ENCODE data around the gene NBEA.

Gene NBEA

GRCh38 chr13:35279500-35279899 lies 337.4 kb downstream of the NBEA start:
- Histone ChIP-seq H3K9ac (ENCODE audit: low read length in 5 of 5) (no peak overlapping the region), H3K4me1 (ENCODE audit: control insufficient read depth in 5 of 5, insufficient read depth in 5 of 5, low read length in 5 of 5) (no peaks in the 10 kb centered on the region), H3K27ac (ENCODE audit: low read depth, low read length) (no peak overlapping the region), H3K36me3 (ENCODE audit: control insufficient read depth in 5 of 5, insufficient read depth in 5 of 5, low read length in 5 of 5) (no peaks in the 10 kb centered on the region), H3K27me3 (ENCODE audit: control insufficient read depth in 5 of 5, insufficient read depth in 4 of 5, low read length in 5 of 5) (no peaks in the 10 kb centered on the region), H3K4me3 (ENCODE audit: low read depth in 1 of 5, low read length in 5 of 5) (no peak overlapping the region), H3K9me3 (ENCODE audit: control insufficient read depth in 5 of 5, low read length in 5 of 5) (no peaks in the 10 kb centered on the region)

- no peak overlapping the region for H3K4me3 ChIP-seq (ENCODE audit: low read depth in 1 of 5, low read length in 5 of 5)
- H3K36me3 ChIP-seq (ENCODE audit: control insufficient read depth in 5 of 5, insufficient read depth in 5 of 5, low read length in 5 of 5): no peaks in the 10 kb centered on the region
- H3K9ac ChIP-seq (ENCODE audit: low read length in 5 of 5): no peak overlapping the region
- no peaks in the 10 kb centered on the region for H3K27me3 ChIP-seq (ENCODE audit: control insufficient read depth in 5 of 5, insufficient read depth in 4 of 5, low read length in 5 of 5)
- no peak overlapping the region for H3K27ac ChIP-seq (ENCODE audit: low read depth, low read length)
- H3K4me1 ChIP-seq (ENCODE audit: control insufficient read depth in 5 of 5, insufficient read depth in 5 of 5, low read length in 5 of 5): no peaks in the 10 kb centered on the region
- H3K9me3 ChIP-seq (ENCODE audit: control insufficient read depth in 5 of 5, low read length in 5 of 5): no peaks in the 10 kb centered on the region
Measured at GRCh38 chr13:35283856-35284255, 341.8 kb downstream of the NBEA start.

DNA sequence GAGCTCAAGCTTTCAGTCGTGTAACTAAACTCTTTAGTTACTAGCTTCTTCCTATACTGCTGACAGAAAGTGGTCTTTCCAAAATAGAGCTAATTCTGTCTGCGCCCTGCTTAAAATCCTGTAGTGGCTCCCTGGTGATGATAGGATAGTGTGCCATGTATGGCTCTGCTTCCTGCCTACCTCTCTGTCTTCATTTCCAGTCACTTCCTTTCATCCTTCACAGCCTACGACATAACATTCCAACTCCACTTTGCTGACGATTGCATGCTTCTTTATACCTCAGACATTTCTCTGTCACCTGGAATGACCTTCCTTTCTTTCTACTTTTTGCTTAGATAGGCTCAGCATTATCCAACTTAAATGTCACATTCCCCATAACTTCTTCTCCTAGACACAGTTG lies 343.6 kb downstream of the NBEA start:
- Histone ChIP-seq H3K4me3 (ENCODE audit: low read depth in 1 of 5, low read length in 5 of 5) (no peak overlapping the region), H3K27me3 (ENCODE audit: control insufficient read depth in 5 of 5, insufficient read depth in 4 of 5, low read length in 5 of 5) (no peaks in the 10 kb centered on the region), H3K9ac (ENCODE audit: low read length in 5 of 5) (no peak overlapping the region), H3K4me1 (ENCODE audit: control insufficient read depth in 5 of 5, insufficient read depth in 5 of 5, low read length in 5 of 5) (no peaks in the 10 kb centered on the region), H3K27ac (ENCODE audit: low read depth, low read length) (no peak overlapping the region), H3K9me3 (ENCODE audit: control insufficient read depth in 5 of 5, low read length in 5 of 5) (no peaks in the 10 kb centered on the region), H3K36me3 (ENCODE audit: control insufficient read depth in 5 of 5, insufficient read depth in 5 of 5, low read length in 5 of 5) (no peaks in the 10 kb centered on the region)

DNA sequence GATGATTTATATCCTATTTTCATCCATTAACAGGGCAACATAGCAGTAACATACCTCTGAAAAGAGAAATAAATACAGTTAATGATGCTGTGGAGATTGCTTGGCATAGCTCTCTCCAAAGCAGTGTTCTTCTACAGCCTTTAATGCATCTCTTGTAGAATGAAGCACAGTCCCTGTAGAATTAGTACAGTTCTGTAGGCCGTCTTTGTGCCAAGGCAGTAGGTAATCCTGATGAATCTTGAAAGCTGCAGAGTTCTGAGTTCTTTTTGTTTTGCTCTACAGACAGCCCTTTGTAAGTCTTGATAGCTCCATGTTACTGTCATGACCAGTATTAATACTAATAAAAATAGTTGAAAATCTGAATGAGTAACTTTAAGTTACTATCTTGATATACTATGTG lies 350.3 kb downstream of the NBEA start:
- Histone ChIP-seq H3K4me3 (ENCODE audit: low read depth in 1 of 5, low read length in 5 of 5) (no peak overlapping the region), H3K9me3 (ENCODE audit: control insufficient read depth in 5 of 5, low read length in 5 of 5) (no peaks in the 10 kb centered on the region), H3K27ac (ENCODE audit: low read depth, low read length) (no peak overlapping the region), H3K36me3 (ENCODE audit: control insufficient read depth in 5 of 5, insufficient read depth in 5 of 5, low read length in 5 of 5) (no peaks in the 10 kb centered on the region), H3K9ac (ENCODE audit: low read length in 5 of 5) (no peak overlapping the region), H3K4me1 (ENCODE audit: control insufficient read depth in 5 of 5, insufficient read depth in 5 of 5, low read length in 5 of 5) (no peaks in the 10 kb centered on the region), H3K27me3 (ENCODE audit: control insufficient read depth in 5 of 5, insufficient read depth in 4 of 5, low read length in 5 of 5) (no peaks in the 10 kb centered on the region)

GRCh38 chr13:35293579-35294226 lies 351.6 kb downstream of the NBEA start:
- Histone ChIP-seq H3K27me3 (ENCODE audit: control insufficient read depth in 5 of 5, insufficient read depth in 4 of 5, low read length in 5 of 5) (no peaks in the 10 kb centered on the region), H3K4me3 (ENCODE audit: low read depth in 1 of 5, low read length in 5 of 5) (no peak overlapping the region), H3K9me3 (ENCODE audit: control insufficient read depth in 5 of 5, low read length in 5 of 5) (no peaks in the 10 kb centered on the region), H3K9ac (ENCODE audit: low read length in 5 of 5) (no peak overlapping the region), H3K4me1 (ENCODE audit: control insufficient read depth in 5 of 5, insufficient read depth in 5 of 5, low read length in 5 of 5) (no peaks in the 10 kb centered on the region), H3K36me3 (ENCODE audit: control insufficient read depth in 5 of 5, insufficient read depth in 5 of 5, low read length in 5 of 5) (no peaks in the 10 kb centered on the region), H3K27ac (ENCODE audit: low read depth, low read length) (no peak overlapping the region)

DNA sequence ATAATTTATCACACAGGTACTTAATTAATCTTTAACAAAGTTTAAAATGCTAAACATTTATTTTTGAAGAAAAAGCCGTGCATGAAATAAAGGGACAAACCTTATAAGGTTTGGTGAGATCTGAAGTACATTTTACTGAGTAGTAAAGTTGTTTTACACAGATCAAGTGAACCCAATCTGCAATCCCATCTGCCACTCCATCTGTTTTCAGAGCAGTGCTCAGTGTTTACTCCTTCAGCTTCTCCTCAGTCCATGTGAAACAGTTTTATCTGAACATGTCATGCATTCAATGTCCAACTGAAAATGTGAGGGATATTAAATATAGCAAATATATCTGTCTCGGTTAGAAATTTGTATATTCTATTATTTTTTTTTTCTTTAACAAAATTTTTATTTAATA lies 367.6 kb downstream of the NBEA start:
- Histone ChIP-seq H3K4me1 (ENCODE audit: control insufficient read depth in 5 of 5, insufficient read depth in 5 of 5, low read length in 5 of 5) (peaks cover 0 to 5% (median 0%) of the 10 kb centered on the region in 5 donors), H3K4me3 (ENCODE audit: low read depth in 1 of 5, low read length in 5 of 5) (no peak overlapping the region), H3K36me3 (ENCODE audit: control insufficient read depth in 5 of 5, insufficient read depth in 5 of 5, low read length in 5 of 5) (no peaks in the 10 kb centered on the region), H3K27ac (ENCODE audit: low read depth, low read length) (no peak overlapping the region), H3K9me3 (ENCODE audit: control insufficient read depth in 5 of 5, low read length in 5 of 5) (no peaks in the 10 kb centered on the region), H3K27me3 (ENCODE audit: control insufficient read depth in 5 of 5, insufficient read depth in 4 of 5, low read length in 5 of 5) (no peaks in the 10 kb centered on the region), H3K9ac (ENCODE audit: low read length in 5 of 5) (no peak overlapping the region)

DNA sequence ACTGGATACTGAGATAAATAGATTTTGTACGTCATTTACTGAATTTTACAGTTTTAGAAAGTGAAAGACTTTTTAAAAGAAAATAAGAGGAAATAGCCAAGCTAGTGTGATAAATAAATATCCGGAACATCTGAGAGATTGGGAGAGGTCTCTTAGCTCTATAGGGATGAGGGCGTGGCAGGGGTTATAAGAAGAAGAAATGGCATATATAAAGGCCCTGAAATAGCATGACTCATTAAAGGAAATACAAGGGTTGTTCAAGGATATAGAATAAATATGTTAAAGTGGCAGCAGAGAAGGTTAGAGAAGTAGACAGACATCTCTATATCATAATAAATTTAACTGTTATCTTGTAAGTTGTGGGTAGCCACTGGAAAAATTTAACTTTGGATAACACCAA lies 390.1 kb downstream of the NBEA start:
- Histone ChIP-seq H3K4me1 (ENCODE audit: control insufficient read depth in 5 of 5, insufficient read depth in 5 of 5, low read length in 5 of 5) (no peaks in the 10 kb centered on the region), H3K27ac (ENCODE audit: low read depth, low read length) (no peak overlapping the region), H3K27me3 (ENCODE audit: control insufficient read depth in 5 of 5, insufficient read depth in 4 of 5, low read length in 5 of 5) (no peaks in the 10 kb centered on the region), H3K9me3 (ENCODE audit: control insufficient read depth in 5 of 5, low read length in 5 of 5) (peaks cover 0 to 3% (median 0%) of the 10 kb centered on the region in 5 donors), H3K9ac (ENCODE audit: low read length in 5 of 5) (no peak overlapping the region), H3K4me3 (ENCODE audit: low read depth in 1 of 5, low read length in 5 of 5) (no peak overlapping the region), H3K36me3 (ENCODE audit: control insufficient read depth in 5 of 5, insufficient read depth in 5 of 5, low read length in 5 of 5) (no peaks in the 10 kb centered on the region)

GRCh38 chr13:35333157-35333556 lies 391.1 kb downstream of the NBEA start:
- Histone ChIP-seq H3K4me1 (ENCODE audit: control insufficient read depth in 5 of 5, insufficient read depth in 5 of 5, low read length in 5 of 5) (no peaks in the 10 kb centered on the region), H3K9me3 (ENCODE audit: control insufficient read depth in 5 of 5, low read length in 5 of 5) (no peaks in the 10 kb centered on the region), H3K9ac (ENCODE audit: low read length in 5 of 5) (no peak overlapping the region), H3K27ac (ENCODE audit: low read depth, low read length) (no peak overlapping the region), H3K27me3 (ENCODE audit: control insufficient read depth in 5 of 5, insufficient read depth in 4 of 5, low read length in 5 of 5) (no peaks in the 10 kb centered on the region), H3K4me3 (ENCODE audit: low read depth in 1 of 5, low read length in 5 of 5) (no peak overlapping the region), H3K36me3 (ENCODE audit: control insufficient read depth in 5 of 5, insufficient read depth in 5 of 5, low read length in 5 of 5) (no peaks in the 10 kb centered on the region)

DNA sequence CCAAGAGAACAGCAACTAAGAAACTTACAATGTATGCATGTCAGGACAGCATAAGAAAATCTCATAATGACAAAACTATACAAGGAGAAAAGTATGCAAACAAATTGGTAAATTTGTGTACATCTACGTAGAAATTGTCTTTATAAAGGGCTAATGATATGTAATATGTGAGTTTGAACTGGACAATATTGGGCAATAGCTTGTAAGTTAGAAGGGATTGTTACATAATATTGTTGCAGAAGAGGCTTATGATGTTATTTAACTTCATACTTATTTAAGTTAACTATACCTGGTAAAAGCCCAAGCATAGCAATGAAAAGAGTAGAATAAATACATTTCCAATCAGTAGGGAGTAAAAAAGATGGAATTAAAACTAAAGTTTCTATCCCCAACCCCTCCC lies 400.4 kb downstream of the NBEA start:
- Histone ChIP-seq H3K4me1 (ENCODE audit: control insufficient read depth in 5 of 5, insufficient read depth in 5 of 5, low read length in 5 of 5) (no peaks in the 10 kb centered on the region), H3K27me3 (ENCODE audit: control insufficient read depth in 5 of 5, insufficient read depth in 4 of 5, low read length in 5 of 5) (no peaks in the 10 kb centered on the region), H3K36me3 (ENCODE audit: control insufficient read depth in 5 of 5, insufficient read depth in 5 of 5, low read length in 5 of 5) (no peaks in the 10 kb centered on the region), H3K9me3 (ENCODE audit: control insufficient read depth in 5 of 5, low read length in 5 of 5) (no peaks in the 10 kb centered on the region), H3K9ac (ENCODE audit: low read length in 5 of 5) (no peak overlapping the region), H3K27ac (ENCODE audit: low read depth, low read length) (no peak overlapping the region), H3K4me3 (ENCODE audit: low read depth in 1 of 5, low read length in 5 of 5) (no peak overlapping the region)

GRCh38 chr13:35343417-35343816 lies 401.3 kb downstream of the NBEA start:
- no peaks in the 10 kb centered on the region for H3K9me3 ChIP-seq (ENCODE audit: control insufficient read depth in 5 of 5, low read length in 5 of 5)
- no peaks in the 10 kb centered on the region for H3K36me3 ChIP-seq (ENCODE audit: control insufficient read depth in 5 of 5, insufficient read depth in 5 of 5, low read length in 5 of 5)
- H3K27ac ChIP-seq (ENCODE audit: low read depth, low read length): no peak overlapping the region
- no peaks in the 10 kb centered on the region for H3K4me1 ChIP-seq (ENCODE audit: control insufficient read depth in 5 of 5, insufficient read depth in 5 of 5, low read length in 5 of 5)
- no peaks in the 10 kb centered on the region for H3K27me3 ChIP-seq (ENCODE audit: control insufficient read depth in 5 of 5, insufficient read depth in 4 of 5, low read length in 5 of 5)
- H3K4me3 ChIP-seq (ENCODE audit: low read depth in 1 of 5, low read length in 5 of 5): no peak overlapping the region
- no peak overlapping the region for H3K9ac ChIP-seq (ENCODE audit: low read length in 5 of 5)

- no peaks in the 10 kb centered on the region for H3K9me3 ChIP-seq (ENCODE audit: control insufficient read depth in 5 of 5, low read length in 5 of 5)
- no peaks in the 10 kb centered on the region for H3K27me3 ChIP-seq (ENCODE audit: control insufficient read depth in 5 of 5, insufficient read depth in 4 of 5, low read length in 5 of 5)
- H3K36me3 ChIP-seq (ENCODE audit: control insufficient read depth in 5 of 5, insufficient read depth in 5 of 5, low read length in 5 of 5): no peaks in the 10 kb centered on the region
- H3K9ac ChIP-seq (ENCODE audit: low read length in 5 of 5): no peak overlapping the region
- no peak overlapping the region for H3K4me3 ChIP-seq (ENCODE audit: low read depth in 1 of 5, low read length in 5 of 5)
- no peak overlapping the region for H3K27ac ChIP-seq (ENCODE audit: low read depth, low read length)
- H3K4me1 ChIP-seq (ENCODE audit: control insufficient read depth in 5 of 5, insufficient read depth in 5 of 5, low read length in 5 of 5): peaks cover 2 to 17% (median 10%) of the 10 kb centered on the region in 5 donors
Measured at GRCh38 chr13:35345992-35346391, 403.9 kb downstream of the NBEA start.

All from subcutaneous abdominal adipose tissue (tissue), 5 donors.